ENCODE measurements around the gene OPCML.

Gene OPCML

GRCh38 chr11:132944569-132944944 is 587.7 kb downstream of the OPCML start:
- no peak overlapping the region for H3K27ac ChIP-seq
- no peak for TF ChIP-seq CTCF (IDR thresholded peaks at IDR 0.05)
- H3K9me3 ChIP-seq, result no peaks in the 10 kb centered on the region
- no peak overlapping the region for H3K4me3 ChIP-seq (ENCODE audit: low read depth in 1 of 2, low read length in 1 of 2)
- H3K36me3 ChIP-seq, result no peaks in the 10 kb centered on the region
- H3K27me3 ChIP-seq, result peaks cover 50% of the 10 kb centered on the region
- no peaks in the 10 kb centered on the region for H3K4me1 ChIP-seq (ENCODE audit: control insufficient read depth in 1 of 2, insufficient read depth in 1 of 2, low read depth in 1 of 2, low read length in 1 of 2)

GRCh38 chr11:132943706-132944568 is 588.4 kb downstream of the OPCML start:
- H3K9me3 ChIP-seq, result no peaks in the 10 kb centered on the region
- peaks cover 50% of the 10 kb centered on the region for H3K27me3 ChIP-seq
- TF ChIP-seq CTCF (IDR thresholded peaks at IDR 0.05), result no peak
- no peak overlapping the region for H3K4me3 ChIP-seq (ENCODE audit: low read depth in 1 of 2, low read length in 1 of 2)
- no peaks in the 10 kb centered on the region for H3K36me3 ChIP-seq
- no peaks in the 10 kb centered on the region for H3K4me1 ChIP-seq (ENCODE audit: control insufficient read depth in 1 of 2, insufficient read depth in 1 of 2, low read depth in 1 of 2, low read length in 1 of 2)
- H3K27ac ChIP-seq, result no peak overlapping the region

- no peaks in the 10 kb centered on the region for H3K36me3 ChIP-seq
- H3K4me3 ChIP-seq (ENCODE audit: low read depth in 1 of 2, low read length in 1 of 2), result no peak overlapping the region
- no peaks in the 10 kb centered on the region for H3K9me3 ChIP-seq
- peaks cover 50% of the 10 kb centered on the region for H3K27me3 ChIP-seq
- TF ChIP-seq CTCF (IDR thresholded peaks at IDR 0.05), result no peak
- no peak overlapping the region for H3K27ac ChIP-seq
- H3K4me1 ChIP-seq (ENCODE audit: control insufficient read depth in 1 of 2, insufficient read depth in 1 of 2, low read depth in 1 of 2, low read length in 1 of 2), result no peaks in the 10 kb centered on the region
Measured at GRCh38 chr11:132943357-132943705, 589.0 kb downstream of the OPCML start.

GRCh38 chr11:132942611-132943356 is 589.5 kb downstream of the OPCML start:
- H3K4me3 ChIP-seq (ENCODE audit: low read depth in 1 of 2, low read length in 1 of 2), result no peak overlapping the region
- no peaks in the 10 kb centered on the region for H3K9me3 ChIP-seq
- no peak for TF ChIP-seq CTCF (IDR thresholded peaks at IDR 0.05)

GRCh38 chr11:132941761-132942160 is 590.5 kb downstream of the OPCML start:
- no peak overlapping the region for H3K4me3 ChIP-seq (ENCODE audit: low read depth in 1 of 2, low read length in 1 of 2)
- no peaks in the 10 kb centered on the region for H3K4me1 ChIP-seq (ENCODE audit: control insufficient read depth in 1 of 2, insufficient read depth in 1 of 2, low read depth in 1 of 2, low read length in 1 of 2)
- H3K27ac ChIP-seq, result no peak overlapping the region
- no peaks in the 10 kb centered on the region for H3K36me3 ChIP-seq
- H3K27me3 ChIP-seq, result peaks cover 50% of the 10 kb centered on the region
- TF ChIP-seq CTCF (IDR thresholded peaks at IDR 0.05), result no peak
- H3K9me3 ChIP-seq, result no peaks in the 10 kb centered on the region

More at GRCh38 chr11:132942611-132943356, 589.5 kb downstream of the OPCML start:
- Histone ChIP-seq H3K36me3 (no peaks in the 10 kb centered on the region), H3K27ac (no peak overlapping the region), H3K4me1 (ENCODE audit: control insufficient read depth in 1 of 2, insufficient read depth in 1 of 2, low read depth in 1 of 2, low read length in 1 of 2) (no peaks in the 10 kb centered on the region), H3K27me3 (peaks cover 50% of the 10 kb centered on the region)
